HG02884 (cell line): ENCODE data around the gene SKP1.
A peak's percentile ranks its signal among the peaks of the same experiment; 100 is the strongest.

Source experiments
- ATAC-seq: cut with Tn5 transposase; IDR thresholded peaks from one replicate; pipeline ENCODE4 v1.9.1; 2021; ENCODE audit warnings: mild to moderate bottlenecking, moderate library complexity; ENCODE audit not compliant: unreplicated experiment

Gene SKP1

GRCh38 chr5:134143944-134144941 is 32.5 kb downstream of the SKP1 start:
- ATAC-seq = no peak

GRCh38 chr5:134143431-134143830 is 33.3 kb downstream of the SKP1 start:
- no peak for ATAC-seq

DNA sequence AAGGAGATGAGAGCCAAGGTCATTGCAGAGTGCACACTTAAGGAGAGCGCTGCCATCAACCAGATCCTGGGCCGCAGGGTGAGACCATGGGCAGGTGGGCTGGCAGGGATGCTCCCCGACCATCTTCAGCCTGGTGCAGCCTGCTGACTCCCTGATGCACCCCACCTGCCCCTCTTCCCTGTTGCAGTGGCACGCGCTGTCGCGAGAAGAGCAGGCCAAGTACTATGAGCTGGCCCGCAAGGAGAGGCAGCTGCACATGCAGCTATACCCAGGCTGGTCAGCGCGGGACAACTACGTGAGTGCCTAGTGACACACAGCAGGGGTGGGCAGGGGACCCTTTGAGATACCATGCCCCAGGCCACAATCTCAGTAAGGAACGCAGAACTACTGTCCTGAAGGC is 33.9 kb downstream of the SKP1 start:
- ATAC-seq = no peak

- no peak for ATAC-seq
These were observed 34.7 kb downstream of the SKP1 start for GRCh38 chr5:134142052-134142451.

DNA sequence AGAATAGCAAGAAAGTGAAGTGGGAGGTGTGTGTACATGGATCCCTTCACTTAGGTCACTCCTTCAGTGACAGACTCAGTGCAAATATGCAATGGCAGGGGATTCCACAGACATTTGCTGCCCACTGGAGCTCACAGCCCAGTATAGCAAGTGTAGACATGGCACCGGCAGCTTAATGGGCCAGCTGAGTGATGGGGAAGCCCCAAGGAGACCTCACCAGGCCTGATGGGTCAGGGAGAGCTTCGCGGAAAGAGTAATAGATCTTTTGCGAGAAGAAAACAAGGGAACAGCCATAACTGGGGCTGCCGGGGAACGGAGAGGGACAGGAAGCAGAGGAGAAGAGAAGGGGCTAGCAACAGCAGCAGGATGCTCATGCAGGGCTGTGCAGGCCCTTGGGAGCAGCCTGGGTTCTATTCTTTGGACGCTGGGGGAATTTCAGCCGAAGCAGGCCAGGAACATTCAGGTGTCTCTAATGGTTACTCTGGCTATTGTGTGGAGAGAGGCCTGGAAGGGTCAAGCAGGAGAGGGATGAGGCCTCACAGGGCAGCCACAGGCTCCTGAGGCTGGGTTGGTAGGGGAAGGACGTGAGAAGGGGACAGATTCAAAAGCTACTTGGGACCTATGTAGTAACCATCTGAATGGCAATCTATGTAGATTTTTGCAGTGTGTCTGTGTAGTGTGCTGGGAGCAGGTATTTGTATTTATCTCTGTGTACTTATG is 35.3 kb downstream of the SKP1 start:
- no peak for ATAC-seq

- peak; percentile 35 for ATAC-seq
These were observed 36.1 kb downstream of the SKP1 start for GRCh38 chr5:134140530-134141201.

DNA sequence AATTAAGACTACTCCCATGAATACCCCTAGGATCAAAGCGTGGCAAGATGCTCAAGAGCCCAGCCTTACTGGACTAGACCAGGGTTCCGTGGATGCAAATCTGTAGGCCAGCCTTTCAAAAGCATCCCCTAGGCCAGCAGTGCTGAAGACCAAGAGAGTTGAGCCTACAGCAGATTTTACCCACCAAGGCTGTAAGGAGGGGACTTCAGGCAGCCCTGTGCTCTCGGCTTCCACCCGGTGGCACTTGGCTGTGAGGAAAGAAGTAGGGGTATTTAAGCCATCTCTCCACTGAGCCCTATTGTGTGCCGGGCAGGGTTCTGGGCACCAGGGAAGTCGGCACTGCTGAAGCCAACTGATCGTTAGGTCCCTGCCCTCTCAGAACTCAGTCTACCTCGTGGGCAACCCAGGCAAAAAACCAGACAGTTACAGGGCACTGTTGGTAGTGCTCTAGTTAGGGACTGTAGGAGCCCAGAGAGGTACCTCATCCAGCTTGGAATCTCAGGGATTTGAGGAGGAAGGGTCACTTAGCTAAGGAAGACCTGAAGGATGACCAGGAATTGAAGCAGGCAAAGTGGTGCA is 36.8 kb downstream of the SKP1 start:
- no peak for ATAC-seq

DNA sequence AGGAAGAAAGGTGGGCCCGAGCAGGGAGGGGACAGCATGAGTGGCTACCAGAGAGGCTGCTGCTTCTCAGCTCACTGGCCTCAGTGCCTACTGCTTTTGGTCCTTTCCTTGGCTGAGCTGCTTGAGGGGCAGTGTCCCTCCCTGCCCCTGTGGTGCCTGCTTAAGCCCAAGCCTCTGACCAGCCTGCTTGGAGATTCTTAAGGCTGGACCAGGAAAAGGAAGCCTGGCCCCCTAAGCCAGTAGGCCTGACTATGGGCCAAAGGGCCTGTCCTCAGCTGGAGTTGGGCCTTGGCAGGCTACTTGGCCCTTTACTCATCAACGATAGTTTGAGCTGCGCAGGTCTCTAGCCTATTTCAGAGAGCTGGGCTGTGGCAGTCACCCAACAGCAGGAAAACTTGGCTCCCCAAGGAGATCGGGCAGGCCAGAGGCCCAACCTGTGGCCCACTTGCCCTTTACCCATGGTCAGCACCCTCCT is 37.3 kb downstream of the SKP1 start:
- no peak for ATAC-seq

DNA sequence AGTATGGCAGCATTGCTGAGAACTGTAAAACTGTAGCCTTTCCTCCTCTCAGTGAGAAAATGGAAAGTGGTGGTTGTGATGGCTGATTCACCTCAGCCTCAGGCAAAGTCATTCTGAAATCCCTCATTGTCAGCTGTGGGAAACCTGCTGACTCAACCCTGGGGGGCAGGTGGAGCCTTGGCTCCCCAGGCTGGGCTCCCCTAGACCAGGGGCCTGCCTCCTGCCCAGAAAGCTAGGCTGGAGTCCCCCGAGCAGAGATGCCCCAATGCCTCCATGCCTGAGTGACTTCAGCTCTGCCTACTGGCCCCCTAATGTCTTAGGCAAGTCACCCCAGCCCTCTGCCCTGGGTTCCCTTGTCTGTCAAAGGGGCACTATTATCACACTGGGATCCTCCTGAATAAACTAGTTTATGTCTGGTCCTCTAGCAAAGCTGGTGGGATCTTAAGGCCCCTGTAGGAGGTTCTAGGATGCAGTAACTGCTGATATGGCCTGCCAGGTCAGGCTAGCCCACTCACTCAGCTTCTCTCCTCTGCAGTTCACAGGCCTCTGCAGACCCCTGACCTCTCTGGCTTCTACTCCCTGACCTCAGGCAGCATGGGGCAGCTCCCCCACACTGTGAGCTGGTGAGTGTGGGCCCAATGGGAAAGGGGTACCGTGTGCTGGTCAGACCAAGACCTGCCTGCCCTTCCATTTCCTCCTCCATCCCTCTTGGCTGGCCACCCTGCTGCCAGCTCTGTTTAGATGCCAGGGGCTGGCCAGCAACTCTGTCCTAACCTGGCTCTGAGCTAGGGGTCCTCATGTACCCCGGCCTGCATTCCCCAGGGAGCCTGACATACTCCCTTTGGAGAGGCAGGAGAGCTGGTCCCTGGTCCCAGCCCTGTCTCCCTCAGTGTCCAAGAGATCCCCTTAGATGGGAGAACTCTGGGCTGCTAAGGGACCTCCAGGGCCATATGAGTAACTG is 38.1 kb downstream of the SKP1 start:
- peak; percentile 86 for ATAC-seq

DNA sequence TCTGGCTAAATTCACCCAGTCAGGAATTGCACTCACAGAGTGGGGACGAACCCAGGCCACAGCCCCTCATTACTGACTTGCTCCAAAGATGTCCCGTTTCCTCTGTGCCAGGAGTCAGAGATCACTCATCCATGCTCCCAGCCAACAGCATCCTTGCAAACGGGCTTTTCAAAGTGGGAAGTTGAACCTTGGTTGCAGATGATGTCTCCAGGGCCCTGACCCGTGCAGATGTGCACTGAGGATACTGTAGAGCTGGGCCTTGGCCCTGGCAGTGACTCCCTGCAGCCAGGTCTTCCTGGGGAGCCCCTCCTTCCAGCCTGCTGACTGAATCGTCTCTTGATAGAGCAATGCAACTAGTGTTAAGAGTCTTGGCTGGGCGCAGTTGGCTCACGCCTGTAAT is 40.0 kb downstream of the SKP1 start:
- ATAC-seq = no peak

- no peak for ATAC-seq
These were observed 40.5 kb downstream of the SKP1 start for GRCh38 chr5:134136221-134136631.

DNA sequence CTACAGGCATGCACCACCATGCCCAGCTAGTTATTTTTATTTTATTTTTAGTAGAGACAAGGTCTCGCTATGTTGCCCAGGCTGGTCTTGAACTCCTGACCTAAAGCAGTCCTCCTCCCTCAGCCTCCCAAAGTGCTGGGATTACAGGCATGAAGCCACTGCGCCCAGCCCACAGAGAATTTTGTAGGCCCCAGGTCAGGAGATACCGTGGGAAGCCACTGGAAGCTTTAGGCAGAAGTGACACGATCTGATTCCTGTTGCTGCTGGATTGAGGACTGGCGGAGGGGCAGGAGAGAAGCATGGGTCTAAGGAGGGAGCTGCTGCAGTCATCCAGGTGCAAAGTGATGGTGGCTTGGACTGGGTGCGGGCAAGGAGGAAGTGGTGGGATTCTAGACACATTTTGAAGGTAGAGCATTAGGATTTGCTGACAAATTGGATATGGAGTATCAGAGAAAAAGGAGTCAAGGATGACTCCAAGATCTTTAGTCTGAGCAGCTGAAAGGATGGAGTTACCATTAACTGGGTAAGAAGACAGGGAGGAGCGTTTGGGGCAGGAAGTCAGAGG is 41.6 kb downstream of the SKP1 start:
- no peak for ATAC-seq

DNA sequence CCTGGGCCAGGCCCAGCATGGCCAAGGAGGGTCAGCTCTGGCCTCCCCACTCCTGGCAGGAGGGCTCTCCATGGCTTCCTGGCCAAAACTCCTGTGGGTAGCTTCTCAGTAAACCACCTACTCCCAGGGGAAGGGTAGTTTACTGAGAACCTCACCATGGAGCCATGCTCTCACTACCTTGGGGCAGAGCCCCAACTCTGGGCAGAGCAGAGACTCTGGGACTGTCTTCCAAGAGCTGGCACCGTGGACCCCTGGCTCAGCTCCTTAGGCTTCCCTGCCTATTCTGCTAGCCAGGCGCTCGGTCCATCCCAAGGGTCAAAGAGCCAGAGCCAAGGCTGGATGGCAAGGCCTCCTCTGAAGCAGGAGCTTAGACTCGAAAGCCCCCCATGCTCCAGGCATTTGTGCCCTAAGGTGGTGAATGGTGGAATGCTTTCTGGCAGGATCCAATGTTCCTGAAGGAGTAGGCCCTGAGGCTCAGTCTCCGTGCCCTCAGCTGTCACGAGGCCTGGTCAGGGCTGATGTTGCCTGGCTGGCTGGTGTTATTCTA is 42.7 kb downstream of the SKP1 start:
- no peak for ATAC-seq

- no peak for ATAC-seq
These were observed 43.4 kb downstream of the SKP1 start for GRCh38 chr5:134133188-134133994.

GRCh38 chr5:134132372-134133187 is 44.2 kb downstream of the SKP1 start:
- ATAC-seq = peak; percentile 69

- ATAC-seq = no peak
These were observed 45.0 kb downstream of the SKP1 start for GRCh38 chr5:134131578-134132350.

- ATAC-seq = no peak
These were observed 45.6 kb downstream of the SKP1 start for GRCh38 chr5:134131165-134131564.
